Chondrocyte (in vitro differentiated cells): ENCODE measurements around the gene TEKT3. TPM values are rescaled to one million over a fixed set of nuclear protein-coding genes. Genes with fewer than 3 reads are reported as not detected.
A peak's percentile ranks its signal among the peaks of the same experiment; 100 is the strongest.

Source experiments
- DNase-seq: peaks from one replicate; pipeline ENCODE4 v3.0.0; 2021; ENCODE audit warnings: mixed read lengths, low spot score
- H3K27ac Mint-ChIP-seq: one replicate; pipeline ENCODE4 v1.8.0; 2021; ENCODE audit warnings: mild to moderate bottlenecking, moderate library complexity, mixed read lengths; ENCODE audit not compliant: unreplicated experiment
- H3K27me3 Mint-ChIP-seq: 2 replicates; pipeline ENCODE4 v1.8.0; 2021; ENCODE audit warnings: low read depth, mixed read lengths
- H3K36me3 Mint-ChIP-seq: 2 replicates; pipeline ENCODE4 v1.8.0; 2021; ENCODE audit warnings: low read depth, mixed read lengths
- H3K4me1 Mint-ChIP-seq: 2 replicates; pipeline ENCODE4 v1.8.0; 2021; ENCODE audit warnings: low read depth, mild to moderate bottlenecking, mixed read lengths
- H3K4me3 Mint-ChIP-seq: one replicate; pipeline ENCODE4 v1.8.0; 2021; ENCODE audit warnings: mild to moderate bottlenecking, moderate library complexity, mixed read lengths; ENCODE audit not compliant: unreplicated experiment
- H3K9me3 Mint-ChIP-seq: 2 replicates; pipeline ENCODE4 v1.8.0; 2021; ENCODE audit warnings: low read depth, mixed read lengths
- total RNA-seq: library from RNA; stranded (reverse); gene quantifications from 3 replicates; pipeline ENCODE4 v1.2.1, GENCODE V29; 2021
- TF ChIP-seq, protein P1 (sequence below): fragments of 200-600 bp; sonication (generic); IDR thresholded peaks from 2 replicates; pipeline ENCODE4 v1.5.0; 2021; ENCODE audit warnings: antibody characterized with exemption, mild to moderate bottlenecking, moderate library complexity

TEKT3 gene
- total RNA-seq, 1 donor from 2014 or later = 0.82 TPM

- no peaks in the 10 kb centered on the region for H3K27me3 Mint-ChIP-seq
- H3K4me3 Mint-ChIP-seq = peak overlapping the region; percentile 66
- H3K9me3 Mint-ChIP-seq = peaks cover 3% of the 10 kb centered on the region
- H3K27ac Mint-ChIP-seq = peak overlapping the region; percentile 80
- no peak for DNase-seq
- TF ChIP-seq, protein P1, sequence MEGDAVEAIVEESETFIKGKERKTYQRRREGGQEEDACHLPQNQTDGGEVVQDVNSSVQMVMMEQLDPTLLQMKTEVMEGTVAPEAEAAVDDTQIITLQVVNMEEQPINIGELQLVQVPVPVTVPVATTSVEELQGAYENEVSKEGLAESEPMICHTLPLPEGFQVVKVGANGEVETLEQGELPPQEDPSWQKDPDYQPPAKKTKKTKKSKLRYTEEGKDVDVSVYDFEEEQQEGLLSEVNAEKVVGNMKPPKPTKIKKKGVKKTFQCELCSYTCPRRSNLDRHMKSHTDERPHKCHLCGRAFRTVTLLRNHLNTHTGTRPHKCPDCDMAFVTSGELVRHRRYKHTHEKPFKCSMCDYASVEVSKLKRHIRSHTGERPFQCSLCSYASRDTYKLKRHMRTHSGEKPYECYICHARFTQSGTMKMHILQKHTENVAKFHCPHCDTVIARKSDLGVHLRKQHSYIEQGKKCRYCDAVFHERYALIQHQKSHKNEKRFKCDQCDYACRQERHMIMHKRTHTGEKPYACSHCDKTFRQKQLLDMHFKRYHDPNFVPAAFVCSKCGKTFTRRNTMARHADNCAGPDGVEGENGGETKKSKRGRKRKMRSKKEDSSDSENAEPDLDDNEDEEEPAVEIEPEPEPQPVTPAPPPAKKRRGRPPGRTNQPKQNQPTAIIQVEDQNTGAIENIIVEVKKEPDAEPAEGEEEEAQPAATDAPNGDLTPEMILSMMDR = no peak
- peaks cover 19% of the 10 kb centered on the region for H3K4me1 Mint-ChIP-seq
- no peaks in the 10 kb centered on the region for H3K36me3 Mint-ChIP-seq
These were observed 36.2 kb upstream of the TEKT3 start for GRCh38 chr17:15377616-15378015.

- no peaks in the 10 kb centered on the region for H3K36me3 Mint-ChIP-seq
- peaks cover 3% of the 10 kb centered on the region for H3K9me3 Mint-ChIP-seq
- peaks cover 19% of the 10 kb centered on the region for H3K4me1 Mint-ChIP-seq
- TF ChIP-seq, protein P1 = peak; percentile 66
- peak overlapping the region; percentile 66 for H3K4me3 Mint-ChIP-seq
- DNase-seq = no peak
- H3K27me3 Mint-ChIP-seq = no peaks in the 10 kb centered on the region
- peak overlapping the region; percentile 80 for H3K27ac Mint-ChIP-seq
These were observed 35.8 kb upstream of the TEKT3 start for GRCh38 chr17:15377200-15377599.

- Mint-ChIP-seq H3K9me3 (no peaks in the 10 kb centered on the region), H3K27me3 (no peaks in the 10 kb centered on the region), H3K4me1 (no peaks in the 10 kb centered on the region), H3K27ac (no peak overlapping the region), H3K36me3 (no peaks in the 10 kb centered on the region), H3K4me3 (no peak overlapping the region)
- DNase-seq = no peak
- TF ChIP-seq, protein P1 = no peak
These were observed 30.2 kb upstream of the TEKT3 start for GRCh38 chr17:15371376-15372130.

- Mint-ChIP-seq H3K9me3 (no peaks in the 10 kb centered on the region), H3K4me1 (peaks cover 4% of the 10 kb centered on the region), H3K27me3 (no peaks in the 10 kb centered on the region), H3K4me3 (no peak overlapping the region), H3K27ac (no peak overlapping the region), H3K36me3 (no peaks in the 10 kb centered on the region)
- no peak for DNase-seq
- TF ChIP-seq, protein P1 = no peak
These were observed 27.2 kb upstream of the TEKT3 start for GRCh38 chr17:15368600-15368999.

GRCh38 chr17:15366026-15366425 lies 24.6 kb upstream of the TEKT3 start:
- DNase-seq = no peak
- Mint-ChIP-seq H3K4me1 (peaks cover 10% of the 10 kb centered on the region), H3K9me3 (no peaks in the 10 kb centered on the region), H3K4me3 (no peak overlapping the region), H3K36me3 (no peaks in the 10 kb centered on the region), H3K27me3 (no peaks in the 10 kb centered on the region), H3K27ac (no peak overlapping the region)
- TF ChIP-seq, protein P1 = no peak
